ENCODE results near the gene CAPNS1.

Gene CAPNS1

GRCh38 chr19:36139120-36139472 is 770 bp upstream of the CAPNS1 start:
- Histone ChIP-seq H3K4me3 (ENCODE audit: control insufficient read depth in 1 of 7, extremely low read depth in 1 of 7, insufficient read depth in 4 of 7, low read depth in 2 of 7, low read length in 6 of 7) (peak overlapping the region; percentile 94 to 100 (median 99)), H3K4me1 (ENCODE audit: control extremely low read depth in 1 of 4, control insufficient read depth in 4 of 4, insufficient read depth in 4 of 4, low read length in 3 of 4) (peaks cover 0 to 19% (median 13%) of the 10 kb centered on the region in 4 experiments), H3K9me3 (ENCODE audit: control extremely low read depth in 1 of 5, control insufficient read depth in 4 of 5, insufficient read depth in 2 of 5, low read depth in 1 of 5, low read length in 4 of 5) (no peaks in the 10 kb centered on the region), H3K27ac (ENCODE audit: insufficient read depth in 1 of 2, low read depth in 1 of 2, low read length in 2 of 2, poor library complexity in 1 of 2, severe bottlenecking in 2 of 2) (peak overlapping the region; percentile 66 to 96), H3K27me3 (replicated peaks in 2 of 5; ENCODE audit: control insufficient read depth in 4 of 5, insufficient read depth in 5 of 5, low read length in 4 of 5) (no peaks in the 10 kb centered on the region), H3K36me3 (ENCODE audit: control insufficient read depth in 4 of 4, insufficient read depth in 4 of 4, low read length in 3 of 4) (peaks cover 3 to 18% (median 11%) of the 10 kb centered on the region in 4 experiments)
- ChIA-PET CTCF (interaction anchor here (0.7 to 1.5 kb wide), 3 partner anchors 11 to 85 kb away, joined by 3 to 9 read pairs (median 5); partner anchors contain the start of gene THAP8), POLR2A (interaction anchor here (0.6 to 1.7 kb wide), 3 partner anchors 11 to 25 kb away, joined by 4 to 6 read pairs (median 4); partner anchors contain the start of gene POLR2I)
- no CpG with 5 or more reads among the region's 7 CpGs for WGBS (ENCODE audit: insufficient coverage)
- DNase-seq = no peak

- Histone ChIP-seq H3K36me3 (ENCODE audit: control insufficient read depth in 4 of 4, insufficient read depth in 4 of 4, low read length in 3 of 4) (peaks cover 8 to 31% (median 22%) of the 10 kb centered on the region in 4 experiments), H3K4me3 (ENCODE audit: control insufficient read depth in 1 of 7, extremely low read depth in 1 of 7, insufficient read depth in 4 of 7, low read depth in 2 of 7, low read length in 6 of 7) (peak overlapping the region; percentile 94 to 100 (median 99)), H3K27ac (ENCODE audit: insufficient read depth in 1 of 2, low read depth in 1 of 2, low read length in 2 of 2, poor library complexity in 1 of 2, severe bottlenecking in 2 of 2) (peak overlapping the region; percentile 90 to 96), H3K9me3 (ENCODE audit: control extremely low read depth in 1 of 5, control insufficient read depth in 4 of 5, insufficient read depth in 2 of 5, low read depth in 1 of 5, low read length in 4 of 5) (no peaks in the 10 kb centered on the region), H3K27me3 (replicated peaks in 2 of 5; ENCODE audit: control insufficient read depth in 4 of 5, insufficient read depth in 5 of 5, low read length in 4 of 5) (no peaks in the 10 kb centered on the region), H3K4me1 (ENCODE audit: control extremely low read depth in 1 of 4, control insufficient read depth in 4 of 4, insufficient read depth in 4 of 4, low read length in 3 of 4) (peaks cover 0 to 19% (median 13%) of the 10 kb centered on the region in 4 experiments)
- DNase-seq = peak in 2 of 3 donors; percentile 77 to 81
- POLR2A ChIA-PET = interaction anchor here (0.7 to 1.7 kb wide), 3 partner anchors 12 to 28 kb away, joined by 3 to 6 read pairs (median 4); partner anchors contain the start of gene POLR2I
- 0% methylated on average over 17 of the region's 31 CpGs for WGBS (ENCODE audit: insufficient coverage)
- CTCF ChIA-PET = interaction anchor here (0.6 to 1.5 kb wide), 4 partner anchors 11 to 22 kb away, joined by 3 to 5 read pairs (median 4); no protein-coding TSS in a partner anchor
Measured at GRCh38 chr19:36140304-36141038, 605 bp downstream of the CAPNS1 start.

GRCh38 chr19:36141039-36141927 is 1.4 kb downstream of the CAPNS1 start:
- WGBS (ENCODE audit: insufficient coverage) = 41% methylated on average over 23 of the region's 42 CpGs
- CTCF ChIA-PET = no interaction called here
- POLR2A ChIA-PET = interaction anchor here (0.7 kb wide), 1 partner anchor 27 kb away, joined by 3 read pairs; no protein-coding TSS in a partner anchor
- H3K4me3 ChIP-seq (ENCODE audit: control insufficient read depth in 1 of 7, extremely low read depth in 1 of 7, insufficient read depth in 4 of 7, low read depth in 2 of 7, low read length in 6 of 7) = peak overlapping the region; percentile 94 to 100 (median 99)
- no peaks in the 10 kb centered on the region for H3K27me3 ChIP-seq (replicated peaks in 2 of 5; ENCODE audit: control insufficient read depth in 4 of 5, insufficient read depth in 5 of 5, low read length in 4 of 5)
- H3K9me3 ChIP-seq (ENCODE audit: control extremely low read depth in 1 of 5, control insufficient read depth in 4 of 5, insufficient read depth in 2 of 5, low read depth in 1 of 5, low read length in 4 of 5) = no peaks in the 10 kb centered on the region
- peaks cover 0 to 19% (median 13%) of the 10 kb centered on the region in 4 experiments for H3K4me1 ChIP-seq (ENCODE audit: control extremely low read depth in 1 of 4, control insufficient read depth in 4 of 4, insufficient read depth in 4 of 4, low read length in 3 of 4)
- peak; percentile 87 to 92 (median 92) for DNase-seq
- H3K27ac ChIP-seq (ENCODE audit: insufficient read depth in 1 of 2, low read depth in 1 of 2, low read length in 2 of 2, poor library complexity in 1 of 2, severe bottlenecking in 2 of 2) = no peak overlapping the region
- H3K36me3 ChIP-seq (ENCODE audit: control insufficient read depth in 4 of 4, insufficient read depth in 4 of 4, low read length in 3 of 4) = peaks cover 15 to 39% (median 30%) of the 10 kb centered on the region in 4 experiments

- 92% methylated on average over 8 of the region's 14 CpGs for WGBS (ENCODE audit: insufficient coverage)
- DNase-seq = no peak
- no peak overlapping the region for H3K27ac ChIP-seq (ENCODE audit: insufficient read depth in 1 of 2, low read depth in 1 of 2, low read length in 2 of 2, poor library complexity in 1 of 2, severe bottlenecking in 2 of 2)
- H3K27me3 ChIP-seq (replicated peaks in 2 of 5; ENCODE audit: control insufficient read depth in 4 of 5, insufficient read depth in 5 of 5, low read length in 4 of 5) = no peaks in the 10 kb centered on the region
- POLR2A ChIA-PET = no interaction called here
- CTCF ChIA-PET = interaction anchor here (0.9 to 1.3 kb wide), 2 partner anchors 14 to 28 kb away, joined by 3 read pairs; no protein-coding TSS in a partner anchor
- no peaks in the 10 kb centered on the region for H3K9me3 ChIP-seq (ENCODE audit: control extremely low read depth in 1 of 5, control insufficient read depth in 4 of 5, insufficient read depth in 2 of 5, low read depth in 1 of 5, low read length in 4 of 5)
- H3K36me3 ChIP-seq (ENCODE audit: control insufficient read depth in 4 of 4, insufficient read depth in 4 of 4, low read length in 3 of 4) = peaks cover 20 to 47% (median 36%) of the 10 kb centered on the region in 4 experiments
- H3K4me3 ChIP-seq (ENCODE audit: control insufficient read depth in 1 of 7, extremely low read depth in 1 of 7, insufficient read depth in 4 of 7, low read depth in 2 of 7, low read length in 6 of 7) = no peak overlapping the region
- peaks cover 0 to 19% (median 13%) of the 10 kb centered on the region in 4 experiments for H3K4me1 ChIP-seq (ENCODE audit: control extremely low read depth in 1 of 4, control insufficient read depth in 4 of 4, insufficient read depth in 4 of 4, low read length in 3 of 4)
Measured at GRCh38 chr19:36142046-36142445, 2.2 kb downstream of the CAPNS1 start.

- no peak for DNase-seq
- H3K4me3 ChIP-seq (ENCODE audit: control insufficient read depth in 1 of 7, extremely low read depth in 1 of 7, insufficient read depth in 4 of 7, low read depth in 2 of 7, low read length in 6 of 7) = no peak overlapping the region
- ChIA-PET CTCF (interaction anchor here (0.9 to 1.3 kb wide), 3 partner anchors 10 to 28 kb away, joined by 3 read pairs; partner anchors contain the start of gene COX7A1), POLR2A (no interaction called here)
- no peak overlapping the region for H3K27ac ChIP-seq (ENCODE audit: insufficient read depth in 1 of 2, low read depth in 1 of 2, low read length in 2 of 2, poor library complexity in 1 of 2, severe bottlenecking in 2 of 2)
- no peaks in the 10 kb centered on the region for H3K9me3 ChIP-seq (ENCODE audit: control extremely low read depth in 1 of 5, control insufficient read depth in 4 of 5, insufficient read depth in 2 of 5, low read depth in 1 of 5, low read length in 4 of 5)
- peaks cover 22 to 50% (median 39%) of the 10 kb centered on the region in 4 experiments for H3K36me3 ChIP-seq (ENCODE audit: control insufficient read depth in 4 of 4, insufficient read depth in 4 of 4, low read length in 3 of 4)
- no peaks in the 10 kb centered on the region for H3K27me3 ChIP-seq (replicated peaks in 2 of 5; ENCODE audit: control insufficient read depth in 4 of 5, insufficient read depth in 5 of 5, low read length in 4 of 5)
- H3K4me1 ChIP-seq (ENCODE audit: control extremely low read depth in 1 of 4, control insufficient read depth in 4 of 4, insufficient read depth in 4 of 4, low read length in 3 of 4) = peaks cover 0 to 19% (median 13%) of the 10 kb centered on the region in 4 experiments
- WGBS (ENCODE audit: insufficient coverage) = 95% methylated on average over 8 of the region's 9 CpGs
Measured at GRCh38 chr19:36142496-36142895, 2.6 kb downstream of the CAPNS1 start.

GRCh38 chr19:36144624-36145023 is 4.8 kb downstream of the CAPNS1 start:
- no peak overlapping the region for H3K27ac ChIP-seq (ENCODE audit: insufficient read depth in 1 of 2, low read depth in 1 of 2, low read length in 2 of 2, poor library complexity in 1 of 2, severe bottlenecking in 2 of 2)
- ChIA-PET CTCF (interaction anchor here (1.8 kb wide), 1 partner anchor 17 kb away, joined by 6 read pairs; no protein-coding TSS in a partner anchor), POLR2A (no interaction called here)
- peaks cover 0 to 10% (median 6%) of the 10 kb centered on the region in 4 experiments for H3K4me1 ChIP-seq (ENCODE audit: control extremely low read depth in 1 of 4, control insufficient read depth in 4 of 4, insufficient read depth in 4 of 4, low read length in 3 of 4)
- WGBS (ENCODE audit: insufficient coverage) = 100% methylated on average over 4 of the region's 6 CpGs
- no peaks in the 10 kb centered on the region for H3K27me3 ChIP-seq (replicated peaks in 2 of 5; ENCODE audit: control insufficient read depth in 4 of 5, insufficient read depth in 5 of 5, low read length in 4 of 5)
- no peaks in the 10 kb centered on the region for H3K9me3 ChIP-seq (ENCODE audit: control extremely low read depth in 1 of 5, control insufficient read depth in 4 of 5, insufficient read depth in 2 of 5, low read depth in 1 of 5, low read length in 4 of 5)
- peaks cover 22 to 68% (median 46%) of the 10 kb centered on the region in 4 experiments for H3K36me3 ChIP-seq (ENCODE audit: control insufficient read depth in 4 of 4, insufficient read depth in 4 of 4, low read length in 3 of 4)
- no peak for DNase-seq
- H3K4me3 ChIP-seq (ENCODE audit: control insufficient read depth in 1 of 7, extremely low read depth in 1 of 7, insufficient read depth in 4 of 7, low read depth in 2 of 7, low read length in 6 of 7) = no peak overlapping the region
